ENCODE measurements around the gene SCTR. TPM values are rescaled to one million over a fixed set of nuclear protein-coding genes. Genes with fewer than 3 reads are reported as not detected.

The SCTR gene
- total and polyA plus RNA-seq, 2 of the 13 experiments (the other 11 are each of a cell fraction or from before 2014, with no cell fraction given): not detected

DNA sequence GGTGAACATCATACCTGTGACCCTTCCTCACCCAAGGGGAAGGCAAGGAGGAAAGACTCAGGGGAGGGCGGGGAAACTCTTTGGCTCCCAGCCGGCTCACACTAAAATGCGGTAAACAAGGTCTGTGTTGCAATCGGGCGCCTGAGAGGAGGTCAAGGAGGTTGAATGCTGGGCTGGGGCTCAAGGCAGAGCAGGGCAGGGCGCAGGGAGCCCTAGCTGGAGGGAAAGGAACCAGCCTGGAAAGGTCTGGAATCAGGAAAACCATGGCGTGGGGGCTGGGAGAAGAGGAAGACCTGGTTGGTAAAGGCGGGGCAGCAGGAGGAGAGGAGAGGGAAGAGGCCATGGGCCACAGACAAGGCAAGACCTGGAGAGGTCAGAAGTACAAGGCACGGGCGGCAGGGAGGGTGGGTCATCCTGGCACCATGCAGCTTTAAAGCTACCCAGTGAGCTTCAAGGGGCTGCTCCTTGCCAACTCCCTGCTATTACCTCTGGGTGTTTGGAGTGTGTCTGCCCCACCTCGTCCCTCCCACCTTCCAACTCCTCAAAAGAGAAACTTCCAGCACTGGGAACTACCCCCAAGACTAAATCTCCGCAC is 97.4 kb downstream of the SCTR start (continued):
- TF ChIP-seq SOX5 (CRISPR knock-in tag; IDR thresholded peaks at IDR 0.05; ENCODE audit: borderline replicate concordance) (peak; percentile 90; the same call in 1 of the 2 replicates), SMAD3 (CRISPR knock-in tag; IDR thresholded peaks at IDR 0.05) (0 out of 2 replicates have a peak, but pooled peaks have one; percentile 18), ZNF251 (CRISPR knock-in tag; IDR thresholded peaks at IDR 0.05) (no peak), ZNF878 (CRISPR knock-in tag; IDR thresholded peaks at IDR 0.05) (no peak), CEBPB (IDR thresholded peaks at IDR 0.05; ENCODE audit: borderline replicate concordance, low read depth, low read length) (peak; percentile 96), ZNF317 (CRISPR knock-in tag; IDR thresholded peaks at IDR 0.05) (no peak), HDAC1 (CRISPR knock-in tag; IDR thresholded peaks at IDR 0.05) (peak; percentile 84), GATAD2A (CRISPR knock-in tag; IDR thresholded peaks at IDR 0.05) (peak; percentile 94), GZF1 (CRISPR knock-in tag; IDR thresholded peaks at IDR 0.05) (no peak), ZNF143 (CRISPR knock-in tag; IDR thresholded peaks at IDR 0.05) (no peak), DPF2 (CRISPR knock-in tag; IDR thresholded peaks at IDR 0.05; ENCODE audit: borderline replicate concordance, low read depth) (peak; percentile 88), HMGA1 (CRISPR knock-in tag; conservative IDR thresholded peaks at IDR 0.05) (no peak), ZNF10 (CRISPR knock-in tag; IDR thresholded peaks at IDR 0.05; ENCODE audit: borderline replicate concordance, low read depth) (no peak), RCOR2 (CRISPR knock-in tag; IDR thresholded peaks at IDR 0.05) (no peak), ZNF577 (CRISPR knock-in tag; IDR thresholded peaks at IDR 0.05; ENCODE audit: borderline replicate concordance, low read depth) (no peak), ZBTB3 (CRISPR knock-in tag; IDR thresholded peaks at IDR 0.05; ENCODE audit: borderline replicate concordance, low read depth) (no peak; the same call in 1 of the 2 replicates), SP140L (CRISPR knock-in tag; IDR thresholded peaks at IDR 0.05; ENCODE audit: borderline replicate concordance) (no peak)
- TF ChIP-seq, protein P1, sequence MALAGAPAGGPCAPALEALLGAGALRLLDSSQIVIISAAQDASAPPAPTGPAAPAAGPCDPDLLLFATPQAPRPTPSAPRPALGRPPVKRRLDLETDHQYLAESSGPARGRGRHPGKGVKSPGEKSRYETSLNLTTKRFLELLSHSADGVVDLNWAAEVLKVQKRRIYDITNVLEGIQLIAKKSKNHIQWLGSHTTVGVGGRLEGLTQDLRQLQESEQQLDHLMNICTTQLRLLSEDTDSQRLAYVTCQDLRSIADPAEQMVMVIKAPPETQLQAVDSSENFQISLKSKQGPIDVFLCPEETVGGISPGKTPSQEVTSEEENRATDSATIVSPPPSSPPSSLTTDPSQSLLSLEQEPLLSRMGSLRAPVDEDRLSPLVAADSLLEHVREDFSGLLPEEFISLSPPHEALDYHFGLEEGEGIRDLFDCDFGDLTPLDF (CRISPR knock-in tag; IDR thresholded peaks at IDR 0.05): no peak
- TF ChIP-seq, protein P2, sequence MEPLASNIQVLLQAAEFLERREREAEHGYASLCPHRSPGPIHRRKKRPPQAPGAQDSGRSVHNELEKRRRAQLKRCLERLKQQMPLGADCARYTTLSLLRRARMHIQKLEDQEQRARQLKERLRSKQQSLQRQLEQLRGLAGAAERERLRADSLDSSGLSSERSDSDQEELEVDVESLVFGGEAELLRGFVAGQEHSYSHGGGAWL (CRISPR knock-in tag; IDR thresholded peaks at IDR 0.05): no peak; the same call in 1 of the 2 replicates
- TF ChIP-seq, protein P3, sequence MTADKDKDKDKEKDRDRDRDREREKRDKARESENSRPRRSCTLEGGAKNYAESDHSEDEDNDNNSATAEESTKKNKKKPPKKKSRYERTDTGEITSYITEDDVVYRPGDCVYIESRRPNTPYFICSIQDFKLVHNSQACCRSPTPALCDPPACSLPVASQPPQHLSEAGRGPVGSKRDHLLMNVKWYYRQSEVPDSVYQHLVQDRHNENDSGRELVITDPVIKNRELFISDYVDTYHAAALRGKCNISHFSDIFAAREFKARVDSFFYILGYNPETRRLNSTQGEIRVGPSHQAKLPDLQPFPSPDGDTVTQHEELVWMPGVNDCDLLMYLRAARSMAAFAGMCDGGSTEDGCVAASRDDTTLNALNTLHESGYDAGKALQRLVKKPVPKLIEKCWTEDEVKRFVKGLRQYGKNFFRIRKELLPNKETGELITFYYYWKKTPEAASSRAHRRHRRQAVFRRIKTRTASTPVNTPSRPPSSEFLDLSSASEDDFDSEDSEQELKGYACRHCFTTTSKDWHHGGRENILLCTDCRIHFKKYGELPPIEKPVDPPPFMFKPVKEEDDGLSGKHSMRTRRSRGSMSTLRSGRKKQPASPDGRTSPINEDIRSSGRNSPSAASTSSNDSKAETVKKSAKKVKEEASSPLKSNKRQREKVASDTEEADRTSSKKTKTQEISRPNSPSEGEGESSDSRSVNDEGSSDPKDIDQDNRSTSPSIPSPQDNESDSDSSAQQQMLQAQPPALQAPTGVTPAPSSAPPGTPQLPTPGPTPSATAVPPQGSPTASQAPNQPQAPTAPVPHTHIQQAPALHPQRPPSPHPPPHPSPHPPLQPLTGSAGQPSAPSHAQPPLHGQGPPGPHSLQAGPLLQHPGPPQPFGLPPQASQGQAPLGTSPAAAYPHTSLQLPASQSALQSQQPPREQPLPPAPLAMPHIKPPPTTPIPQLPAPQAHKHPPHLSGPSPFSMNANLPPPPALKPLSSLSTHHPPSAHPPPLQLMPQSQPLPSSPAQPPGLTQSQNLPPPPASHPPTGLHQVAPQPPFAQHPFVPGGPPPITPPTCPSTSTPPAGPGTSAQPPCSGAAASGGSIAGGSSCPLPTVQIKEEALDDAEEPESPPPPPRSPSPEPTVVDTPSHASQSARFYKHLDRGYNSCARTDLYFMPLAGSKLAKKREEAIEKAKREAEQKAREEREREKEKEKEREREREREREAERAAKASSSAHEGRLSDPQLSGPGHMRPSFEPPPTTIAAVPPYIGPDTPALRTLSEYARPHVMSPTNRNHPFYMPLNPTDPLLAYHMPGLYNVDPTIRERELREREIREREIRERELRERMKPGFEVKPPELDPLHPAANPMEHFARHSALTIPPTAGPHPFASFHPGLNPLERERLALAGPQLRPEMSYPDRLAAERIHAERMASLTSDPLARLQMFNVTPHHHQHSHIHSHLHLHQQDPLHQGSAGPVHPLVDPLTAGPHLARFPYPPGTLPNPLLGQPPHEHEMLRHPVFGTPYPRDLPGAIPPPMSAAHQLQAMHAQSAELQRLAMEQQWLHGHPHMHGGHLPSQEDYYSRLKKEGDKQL (CRISPR knock-in tag; IDR thresholded peaks at IDR 0.05; ENCODE audit: low read depth): peak; percentile 61; the same call in 1 of the 2 replicates
- TF ChIP-seq, protein P4, sequence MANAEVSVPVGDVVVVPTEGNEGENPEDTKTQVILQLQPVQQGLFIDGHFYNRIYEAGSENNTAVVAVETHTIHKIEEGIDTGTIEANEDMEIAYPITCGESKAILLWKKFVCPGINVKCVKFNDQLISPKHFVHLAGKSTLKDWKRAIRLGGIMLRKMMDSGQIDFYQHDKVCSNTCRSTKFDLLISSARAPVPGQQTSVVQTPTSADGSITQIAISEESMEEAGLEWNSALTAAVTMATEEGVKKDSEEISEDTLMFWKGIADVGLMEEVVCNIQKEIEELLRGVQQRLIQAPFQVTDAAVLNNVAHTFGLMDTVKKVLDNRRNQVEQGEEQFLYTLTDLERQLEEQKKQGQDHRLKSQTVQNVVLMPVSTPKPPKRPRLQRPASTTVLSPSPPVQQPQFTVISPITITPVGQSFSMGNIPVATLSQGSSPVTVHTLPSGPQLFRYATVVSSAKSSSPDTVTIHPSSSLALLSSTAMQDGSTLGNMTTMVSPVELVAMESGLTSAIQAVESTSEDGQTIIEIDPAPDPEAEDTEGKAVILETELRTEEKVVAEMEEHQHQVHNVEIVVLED (CRISPR knock-in tag; IDR thresholded peaks at IDR 0.05; ENCODE audit: borderline replicate concordance): no peak
